IPS-NIHi7 (cell line): ENCODE results near the gene CELF5.
A peak's percentile ranks its signal among the peaks of the same experiment; 100 is the strongest.

ENCODE experiments used
- DNase-seq: peaks from one replicate; pipeline ENCODE4 v3.0.0; 2012; ENCODE audit warnings: mixed read lengths; ENCODE audit errors: extremely low spot score

Gene CELF5

GRCh38 chr19:3224346-3225168 lies at the start of gene CELF5:
CELF5 (plus strand) TSS chr19:3224661; CDS start chr19:3224740, 79 bp downstream.
- peak; percentile 93 for DNase-seq

GRCh38 chr19:3175781-3176714 lies 48.4 kb upstream of the CELF5 start:
- no peak for DNase-seq

- no peak for DNase-seq
Observed at GRCh38 chr19:3176715-3177501, 47.6 kb upstream of the CELF5 start.

- no peak for DNase-seq
Observed at GRCh38 chr19:3178377-3178972, 46.0 kb upstream of the CELF5 start, which contains the start of gene S1PR4. S1PR4 (plus strand) TSS chr19:3178769; CDS start chr19:3178793, 24 bp downstream.

- DNase-seq, result no peak
Observed at GRCh38 chr19:3178973-3179738, 45.3 kb upstream of the CELF5 start.

- DNase-seq, result no peak
Observed at GRCh38 chr19:3179739-3180293, 44.6 kb upstream of the CELF5 start.

- DNase-seq, result no peak
Observed at GRCh38 chr19:3183721-3184641, 40.5 kb upstream of the CELF5 start.

- DNase-seq, result peak; percentile 58
Observed at GRCh38 chr19:3184847-3185460, 39.5 kb upstream of the CELF5 start.

GRCh38 chr19:3185461-3186159 lies 38.9 kb upstream of the CELF5 start, which contains the start of gene NCLN:
NCLN (plus strand) TSS chr19:3185930; CDS start chr19:3186031, 101 bp downstream.
- DNase-seq, result peak; percentile 93

- no peak for DNase-seq
Observed at GRCh38 chr19:3186160-3186688, 38.2 kb upstream of the CELF5 start.

GRCh38 chr19:3186891-3187661 lies 37.4 kb upstream of the CELF5 start:
- DNase-seq, result no peak

- no peak for DNase-seq
Observed at GRCh38 chr19:3187662-3188511, 36.6 kb upstream of the CELF5 start.

GRCh38 chr19:3188627-3189596 lies 35.5 kb upstream of the CELF5 start:
- DNase-seq, result no peak

- no peak for DNase-seq
Observed at GRCh38 chr19:3189702-3190469, 34.6 kb upstream of the CELF5 start.
